Natural killer cell (primary cell): Measurements from ENCODE around the gene HLX. TPM values are rescaled to one million over a fixed set of nuclear protein-coding genes. Genes with fewer than 3 reads are reported as not detected.

Experiments used
- ATAC-seq, 3 donors: fragments of 150-1000 bp in 2 of 3; fragments of 200-7000 bp in 1 of 3; cut with Tn5 transposase; 1 replicate in 1 of 3; 2 replicates in 2 of 3; pipeline ENCODE4 v1.10.0; 2021; ENCODE audit warnings: mild to moderate bottlenecking in 2 of 3, moderate library complexity in 2 of 3
- DNase-seq, 2 donors: peaks; one replicate each; pipeline versions ENCODE4 v3.0.0 to v3.0.0-alpha.2; 2013 to 2021; ENCODE audit warnings: mixed read lengths in 1 of 2
- H3K27ac ChIP-seq: one replicate; pipeline ENCODE4 v1.5.1; 2013; ENCODE audit warnings: mild to moderate bottlenecking, low read length
- H3K27me3 ChIP-seq: one replicate; pipeline ENCODE4 v1.6.1; 2013; ENCODE audit warnings: low read length; ENCODE audit not compliant: control insufficient read depth, insufficient read depth
- H3K36me3 ChIP-seq: one replicate; pipeline ENCODE4 v1.6.1; 2013; ENCODE audit warnings: low read length; ENCODE audit not compliant: control insufficient read depth, insufficient read depth
- H3K4me1 ChIP-seq: one replicate; pipeline ENCODE4 v1.6.1; 2013; ENCODE audit warnings: low read length; ENCODE audit not compliant: control insufficient read depth, insufficient read depth
- H3K4me3 ChIP-seq: one replicate; pipeline ENCODE4 v1.5.1; 2013; ENCODE audit warnings: low read length
- H3K9me3 ChIP-seq: one replicate; pipeline ENCODE4 v1.6.1; 2013; ENCODE audit warnings: low read length; ENCODE audit not compliant: control insufficient read depth, insufficient read depth
- H3K27ac Mint-ChIP-seq, 2 donors: one replicate each; pipeline ENCODE4 v1.8.0; 2022; ENCODE audit warnings: mild to moderate bottlenecking in 2 of 2, mixed read lengths in 2 of 2, moderate library complexity in 1 of 2
- H3K27me3 Mint-ChIP-seq, 2 donors: one replicate each; pipeline ENCODE4 v1.8.0; 2022; ENCODE audit warnings: low read depth in 2 of 2, mixed read lengths in 2 of 2
- H3K36me3 Mint-ChIP-seq: one replicate; pipeline ENCODE4 v1.8.0; 2022; ENCODE audit warnings: mixed read lengths
- H3K4me1 Mint-ChIP-seq, 2 donors: one replicate each; pipeline ENCODE4 v1.8.0; 2022; ENCODE audit warnings: mixed read lengths in 2 of 2
- H3K4me3 Mint-ChIP-seq: one replicate; pipeline ENCODE4 v1.8.0; 2022; ENCODE audit warnings: mild to moderate bottlenecking, moderate library complexity, mixed read lengths
- H3K9me3 Mint-ChIP-seq, 2 donors: one replicate each; pipeline ENCODE4 v1.8.0; 2022; ENCODE audit warnings: mixed read lengths in 2 of 2
- CTCF ChIP-seq: fragments of 200-600 bp; IDR thresholded peaks from one replicate; pipeline ENCODE4 v1.8.0; 2022; ENCODE audit warnings: antibody characterized with exemption
- WGBS: methylation state at CpG from one replicate; pipeline ENCODE4 v1.1.7; 2013; ENCODE audit warnings: missing lambda C conversion rate; ENCODE audit not compliant: insufficient coverage; 5-methylcytosine and 5-hydroxymethylcytosine counted together
- intact Hi-C: fragments of 100-400 bp; cut with micrococcal nuclease; formaldehyde crosslinking; loops from one replicate; pipeline ENCODE4 v1.14.2; 2022
- total RNA-seq, 4 donors: library from RNA; stranded (reverse); fragments of 120-200 nt in 1 of 4; gene quantifications; one replicate each; pipeline versions ENCODE4 v1.2.3 to v1.2.4, GENCODE V29; 2013 to 2022

The HLX gene
- total RNA-seq, 3 donors from 2014 or later (not counting 1 experiment from before 2014, with no cell fraction given), result 0.93 to 19.3 (median 1.0) TPM

GRCh38 chr1:220893701-220894024 lies 14.4 kb downstream of the HLX start:
- no peak for DNase-seq
- Mint-ChIP-seq H3K36me3 (no peaks in the 10 kb centered on the region), H3K27me3 (peaks cover 62 to 80% of the 10 kb centered on the region in 2 donors), H3K27ac (no peak overlapping the region), H3K4me3 (no peak overlapping the region), H3K9me3 (no peaks in the 10 kb centered on the region), H3K4me1 (peaks cover 0 to 5% of the 10 kb centered on the region in 2 donors)
- Histone ChIP-seq H3K36me3 (no peaks in the 10 kb centered on the region), H3K27me3 (peaks cover 35% of the 10 kb centered on the region), H3K9me3 (no peaks in the 10 kb centered on the region), H3K4me3 (no peak overlapping the region), H3K4me1 (peaks cover 16% of the 10 kb centered on the region), H3K27ac (no peak overlapping the region)
- 12% methylated on average over 11 of the region's 11 CpGs for WGBS
- intact Hi-C loops, result no loop called here
- ATAC-seq, result peak in 1 of 3 donors; percentile 7
- TF ChIP-seq CTCF, result no peak

- Histone ChIP-seq H3K9me3 (no peaks in the 10 kb centered on the region), H3K27me3 (peaks cover 29% of the 10 kb centered on the region), H3K4me1 (peaks cover 16% of the 10 kb centered on the region), H3K27ac (no peak overlapping the region), H3K36me3 (no peaks in the 10 kb centered on the region), H3K4me3 (no peak overlapping the region)
- no peak for TF ChIP-seq CTCF
- intact Hi-C loops, result no loop called here
- DNase-seq, result no peak
- ATAC-seq, result peak in 1 of 3 donors; percentile 27
- H3K4me3 Mint-ChIP-seq, result no peak overlapping the region
- H3K36me3 Mint-ChIP-seq, result no peaks in the 10 kb centered on the region
- H3K9me3 Mint-ChIP-seq, result no peaks in the 10 kb centered on the region
- H3K27me3 Mint-ChIP-seq, result peaks cover 56 to 78% of the 10 kb centered on the region in 2 donors
- peaks cover 0 to 5% of the 10 kb centered on the region in 2 donors for H3K4me1 Mint-ChIP-seq
- 37% methylated on average over 71 of the region's 71 CpGs for WGBS
- H3K27ac Mint-ChIP-seq, result no peak overlapping the region
Observed at GRCh38 chr1:220894025-220894923, 15.0 kb downstream of the HLX start.

GRCh38 chr1:220894924-220895256 lies 15.6 kb downstream of the HLX start:
- no peak for TF ChIP-seq CTCF
- H3K36me3 Mint-ChIP-seq, result no peaks in the 10 kb centered on the region
- DNase-seq (no peak), ATAC-seq (no peak)
- WGBS, result 94% methylated on average over 13 of the region's 13 CpGs
- intact Hi-C loops, result no loop called here
- Histone ChIP-seq H3K27me3 (peaks cover 27% of the 10 kb centered on the region), H3K9me3 (no peaks in the 10 kb centered on the region), H3K4me3 (no peak overlapping the region), H3K36me3 (no peaks in the 10 kb centered on the region), H3K27ac (no peak overlapping the region), H3K4me1 (peaks cover 16% of the 10 kb centered on the region)
- H3K4me3 Mint-ChIP-seq, result no peak overlapping the region
- no peak overlapping the region for H3K27ac Mint-ChIP-seq
- peaks cover 0 to 5% of the 10 kb centered on the region in 2 donors for H3K4me1 Mint-ChIP-seq
- H3K9me3 Mint-ChIP-seq, result no peaks in the 10 kb centered on the region
- H3K27me3 Mint-ChIP-seq, result peaks cover 50 to 72% of the 10 kb centered on the region in 2 donors
